Astrocyte (in vitro differentiated cells and primary cell): ENCODE results near the gene MGAT5.

Experiments
- EZH2 ChIP-seq: IDR thresholded peaks from 2 replicates; pipeline ENCODE4 v1.6.1; 2012; ENCODE audit warnings: mild to moderate bottlenecking, low read length, inconsistent platforms; ENCODE audit not compliant: insufficient read depth
- TF ChIP-seq, protein P1 (sequence below): IDR thresholded peaks from 2 replicates; pipeline ENCODE4 v1.5.1; 2011; ENCODE audit warnings: low read depth, mild to moderate bottlenecking, inconsistent platforms, low read length, moderate library complexity; ENCODE audit not compliant: insufficient read depth

DNA sequence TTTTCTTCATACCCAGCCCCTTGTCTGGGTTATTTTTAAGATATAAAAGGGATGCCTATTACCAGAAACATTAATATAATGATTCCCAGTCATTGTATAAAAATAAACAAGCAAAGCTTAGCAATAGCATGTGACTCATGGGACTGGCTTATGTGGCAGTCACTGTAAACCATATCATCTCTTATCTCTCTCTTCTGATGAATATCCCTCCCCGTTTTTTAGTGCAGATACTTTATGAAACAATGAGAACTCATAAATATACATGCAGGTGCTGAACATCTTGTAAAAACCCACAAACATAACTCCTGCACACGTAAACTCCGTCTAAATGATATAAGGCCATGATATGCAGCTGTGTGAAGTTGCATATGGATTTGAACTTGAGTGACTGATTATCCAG, 154.9 kb downstream of the MGAT5 start:
- TF ChIP-seq EZH2: no peak
- TF ChIP-seq, protein P1, sequence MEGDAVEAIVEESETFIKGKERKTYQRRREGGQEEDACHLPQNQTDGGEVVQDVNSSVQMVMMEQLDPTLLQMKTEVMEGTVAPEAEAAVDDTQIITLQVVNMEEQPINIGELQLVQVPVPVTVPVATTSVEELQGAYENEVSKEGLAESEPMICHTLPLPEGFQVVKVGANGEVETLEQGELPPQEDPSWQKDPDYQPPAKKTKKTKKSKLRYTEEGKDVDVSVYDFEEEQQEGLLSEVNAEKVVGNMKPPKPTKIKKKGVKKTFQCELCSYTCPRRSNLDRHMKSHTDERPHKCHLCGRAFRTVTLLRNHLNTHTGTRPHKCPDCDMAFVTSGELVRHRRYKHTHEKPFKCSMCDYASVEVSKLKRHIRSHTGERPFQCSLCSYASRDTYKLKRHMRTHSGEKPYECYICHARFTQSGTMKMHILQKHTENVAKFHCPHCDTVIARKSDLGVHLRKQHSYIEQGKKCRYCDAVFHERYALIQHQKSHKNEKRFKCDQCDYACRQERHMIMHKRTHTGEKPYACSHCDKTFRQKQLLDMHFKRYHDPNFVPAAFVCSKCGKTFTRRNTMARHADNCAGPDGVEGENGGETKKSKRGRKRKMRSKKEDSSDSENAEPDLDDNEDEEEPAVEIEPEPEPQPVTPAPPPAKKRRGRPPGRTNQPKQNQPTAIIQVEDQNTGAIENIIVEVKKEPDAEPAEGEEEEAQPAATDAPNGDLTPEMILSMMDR: no peak
